ENCODE measurements around the gene COMMD10. TPM values are rescaled to one million over a fixed set of nuclear protein-coding genes. Genes with fewer than 3 reads are reported as not detected.

The COMMD10 gene
- total and polyA plus RNA-seq, 2 donors (not counting 1 experiment from before 2014, with no cell fraction given), result 19.8 to 48.7 TPM

GRCh38 chr5:116174111-116174510 lies 89.3 kb downstream of the COMMD10 start:
- Histone ChIP-seq H3K27me3 (replicated peaks in 1 of 4; ENCODE audit: control extremely low read depth in 1 of 4, control insufficient read depth in 3 of 4, insufficient read depth in 4 of 4, low read length in 3 of 4) (no peaks in the 10 kb centered on the region), H2AFZ (ENCODE audit: insufficient read depth, low read depth, low read length, poor library complexity, severe bottlenecking) (no peak overlapping the region), H3K4me2 (replicated peaks; ENCODE audit: low read depth, low read length, poor library complexity, severe bottlenecking) (no peak overlapping the region), H3K36me3 (replicated peaks in 1 of 2; ENCODE audit: control extremely low read depth in 1 of 2, control insufficient read depth in 1 of 2, extremely low read depth in 1 of 2, insufficient read depth in 2 of 2, low read length in 1 of 2) (peaks cover 3 to 8% of the 10 kb centered on the region in 2 experiments), H3K79me2 (ENCODE audit: control insufficient read depth, insufficient read depth, low read length) (no peaks in the 10 kb centered on the region), H4K20me1 (ENCODE audit: control insufficient read depth, insufficient read depth, low read length, poor library complexity, severe bottlenecking) (no peaks in the 10 kb centered on the region), H3K9me3 (ENCODE audit: control extremely low read depth in 1 of 3, control insufficient read depth in 2 of 3, insufficient read depth in 1 of 3, low read length in 2 of 3) (no peaks in the 10 kb centered on the region), H3K9ac (ENCODE audit: low read length) (no peak overlapping the region), H3K27ac (ENCODE audit: low read length in 2 of 2) (no peak overlapping the region), H3K4me3 (ENCODE audit: control extremely low read depth in 1 of 5, extremely low read depth in 1 of 5, insufficient read depth in 1 of 5, low read depth in 2 of 5, low read length in 4 of 5) (no peak overlapping the region), H3K4me1 (ENCODE audit: control insufficient read depth in 2 of 2, insufficient read depth in 2 of 2, low read length in 2 of 2) (no peaks in the 10 kb centered on the region)
- ChIA-PET POLR2A (no interaction called here), CTCF (no interaction called here)
- no peaks in the 10 kb centered on the region for H3K4me1 Mint-ChIP-seq
- no peak for DNase-seq
- H3K27me3 Mint-ChIP-seq, result no peaks in the 10 kb centered on the region
- no peak for TF ChIP-seq EZH2 (IDR thresholded peaks at IDR 0.05; ENCODE audit: borderline replicate concordance, insufficient read depth, low read depth, low read length, poor library complexity, severe bottlenecking)
- TF ChIP-seq, protein P1, sequence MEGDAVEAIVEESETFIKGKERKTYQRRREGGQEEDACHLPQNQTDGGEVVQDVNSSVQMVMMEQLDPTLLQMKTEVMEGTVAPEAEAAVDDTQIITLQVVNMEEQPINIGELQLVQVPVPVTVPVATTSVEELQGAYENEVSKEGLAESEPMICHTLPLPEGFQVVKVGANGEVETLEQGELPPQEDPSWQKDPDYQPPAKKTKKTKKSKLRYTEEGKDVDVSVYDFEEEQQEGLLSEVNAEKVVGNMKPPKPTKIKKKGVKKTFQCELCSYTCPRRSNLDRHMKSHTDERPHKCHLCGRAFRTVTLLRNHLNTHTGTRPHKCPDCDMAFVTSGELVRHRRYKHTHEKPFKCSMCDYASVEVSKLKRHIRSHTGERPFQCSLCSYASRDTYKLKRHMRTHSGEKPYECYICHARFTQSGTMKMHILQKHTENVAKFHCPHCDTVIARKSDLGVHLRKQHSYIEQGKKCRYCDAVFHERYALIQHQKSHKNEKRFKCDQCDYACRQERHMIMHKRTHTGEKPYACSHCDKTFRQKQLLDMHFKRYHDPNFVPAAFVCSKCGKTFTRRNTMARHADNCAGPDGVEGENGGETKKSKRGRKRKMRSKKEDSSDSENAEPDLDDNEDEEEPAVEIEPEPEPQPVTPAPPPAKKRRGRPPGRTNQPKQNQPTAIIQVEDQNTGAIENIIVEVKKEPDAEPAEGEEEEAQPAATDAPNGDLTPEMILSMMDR (IDR thresholded peaks at IDR 0.05), result no peak
- H3K9me3 Mint-ChIP-seq (ENCODE audit: insufficient read depth), result peaks cover 5% of the 10 kb centered on the region
- intact Hi-C loops (cut with micrococcal nuclease), result no loop called here
- no peak overlapping the region for H3K27ac Mint-ChIP-seq
- no peak for ATAC-seq (ENCODE audit: low read depth)
- WGBS (ENCODE audit: insufficient coverage), result no CpG with 5 or more reads among the region's 1 CpG
- no peak overlapping the region for H3K4me3 Mint-ChIP-seq

DNA sequence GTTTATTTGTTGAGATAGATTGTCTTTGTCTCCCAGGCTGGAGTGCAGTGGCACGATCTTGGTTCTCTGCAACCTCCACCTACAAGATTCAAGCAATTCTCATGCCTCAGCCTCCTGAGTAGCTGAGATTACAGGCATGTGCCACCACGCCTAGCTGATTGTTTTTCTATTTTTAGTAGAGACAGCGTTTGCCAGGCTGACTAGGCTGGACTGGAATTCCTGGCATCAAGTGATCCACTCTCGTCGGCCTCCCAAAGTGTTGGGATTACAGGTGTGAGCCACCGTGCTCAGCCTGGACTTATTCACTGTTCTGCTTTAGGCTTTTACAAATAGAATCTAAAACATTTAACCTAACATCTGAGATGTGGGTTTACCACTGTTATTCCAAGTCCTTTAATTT lies 91.3 kb downstream of the COMMD10 start:
- no peak overlapping the region for H3K27ac Mint-ChIP-seq
- Histone ChIP-seq H3K27ac (ENCODE audit: low read length in 2 of 2) (no peak overlapping the region), H4K20me1 (ENCODE audit: control insufficient read depth, insufficient read depth, low read length, poor library complexity, severe bottlenecking) (no peaks in the 10 kb centered on the region), H3K9me3 (ENCODE audit: control extremely low read depth in 1 of 3, control insufficient read depth in 2 of 3, insufficient read depth in 1 of 3, low read length in 2 of 3) (no peaks in the 10 kb centered on the region), H3K4me3 (ENCODE audit: control extremely low read depth in 1 of 5, extremely low read depth in 1 of 5, insufficient read depth in 1 of 5, low read depth in 2 of 5, low read length in 4 of 5) (no peak overlapping the region), H3K27me3 (replicated peaks in 1 of 4; ENCODE audit: control extremely low read depth in 1 of 4, control insufficient read depth in 3 of 4, insufficient read depth in 4 of 4, low read length in 3 of 4) (no peaks in the 10 kb centered on the region), H3K4me2 (replicated peaks; ENCODE audit: low read depth, low read length, poor library complexity, severe bottlenecking) (no peak overlapping the region), H3K4me1 (ENCODE audit: control insufficient read depth in 2 of 2, insufficient read depth in 2 of 2, low read length in 2 of 2) (no peaks in the 10 kb centered on the region), H3K79me2 (ENCODE audit: control insufficient read depth, insufficient read depth, low read length) (no peaks in the 10 kb centered on the region), H2AFZ (ENCODE audit: insufficient read depth, low read depth, low read length, poor library complexity, severe bottlenecking) (no peak overlapping the region), H3K36me3 (replicated peaks in 1 of 2; ENCODE audit: control extremely low read depth in 1 of 2, control insufficient read depth in 1 of 2, extremely low read depth in 1 of 2, insufficient read depth in 2 of 2, low read length in 1 of 2) (peaks cover 3 to 8% of the 10 kb centered on the region in 2 experiments), H3K9ac (ENCODE audit: low read length) (no peak overlapping the region)
- ATAC-seq (ENCODE audit: low read depth) (no peak), DNase-seq (no peak)
- ChIA-PET POLR2A (no interaction called here), CTCF (no interaction called here)
- no peaks in the 10 kb centered on the region for H3K27me3 Mint-ChIP-seq
- H3K9me3 Mint-ChIP-seq (ENCODE audit: insufficient read depth), result peaks cover 2% of the 10 kb centered on the region
- intact Hi-C loops (cut with micrococcal nuclease), result no loop called here
- H3K4me3 Mint-ChIP-seq, result no peak overlapping the region
- H3K4me1 Mint-ChIP-seq, result no peaks in the 10 kb centered on the region
- no peak for TF ChIP-seq EZH2 (IDR thresholded peaks at IDR 0.05; ENCODE audit: borderline replicate concordance, insufficient read depth, low read depth, low read length, poor library complexity, severe bottlenecking)
- TF ChIP-seq, protein P1 (IDR thresholded peaks at IDR 0.05), result no peak
- WGBS (ENCODE audit: insufficient coverage), result 78% methylated on average over 3 of the region's 6 CpGs
